OCI-LY7 (cell line): ENCODE measurements around the gene CD164L2. TPM values are rescaled to one million over a fixed set of nuclear protein-coding genes. Genes with fewer than 3 reads are reported as not detected.

ENCODE experiments used
- BruUV-seq: library from RNA; stranded (reverse); fragments of 400-500 nt; replicated peaks from 2 replicates; lab custom pipeline; 2021; lab: Mats Ljungman, UMichigan
- CTCF ChIA-PET: fragments of 300-600 bp; sonication (Branson Sonifier 250); formaldehyde crosslinking; loops from one replicate; lab custom pipeline; 2022; ENCODE audit warnings: antibody characterized with exemption; ENCODE audit not compliant: unreplicated experiment; lab: Charles Lee
- POLR2A ChIA-PET: fragments of 300-600 bp; sonication (Branson Sonifier 250); formaldehyde crosslinking; loops from one replicate; lab custom pipeline; 2022; ENCODE audit warnings: antibody characterized with exemption; lab: Charles Lee
- DNase-seq: peaks from one replicate; pipeline ENCODE4 v3.0.0-alpha.2; 2015; ENCODE audit warnings: low spot score
- H2AFZ ChIP-seq: fragments of 200-600 bp; sonication (generic), shearing (Covaris generic); 2 replicates; pipeline ENCODE4 v1.6.1; 2014; ENCODE audit warnings: mild to moderate bottlenecking, antibody characterized with exemption, low read length, moderate library complexity
- H3K27ac ChIP-seq: fragments of 200-600 bp; sonication (generic); 2 replicates; pipeline ENCODE4 v1.5.1; 2014; ENCODE audit warnings: mixed run types, low read depth, mild to moderate bottlenecking, moderate library complexity, low read length, inconsistent platforms; ENCODE audit not compliant: poor library complexity, severe bottlenecking
- H3K36me3 ChIP-seq: fragments of 200-600 bp; sonication (generic); 2 replicates; pipeline ENCODE4 v1.6.1; 2014; ENCODE audit warnings: mild to moderate bottlenecking, antibody characterized with exemption, low read length, moderate library complexity, mixed read lengths; ENCODE audit not compliant: insufficient read depth
- H3K4me1 ChIP-seq: fragments of 200-600 bp; sonication (generic); 2 replicates; pipeline ENCODE4 v1.5.1; 2014; ENCODE audit warnings: mild to moderate bottlenecking, low read length; ENCODE audit not compliant: insufficient read depth, poor library complexity, severe bottlenecking
- H3K4me2 ChIP-seq: fragments of 200-600 bp; sonication (generic); 2 replicates; pipeline ENCODE4 v1.6.1; 2014; ENCODE audit warnings: mild to moderate bottlenecking, low read length
- H3K4me3 ChIP-seq: fragments of 200-600 bp; sonication (generic); 2 replicates; pipeline ENCODE4 v1.5.1; 2014; ENCODE audit warnings: mild to moderate bottlenecking, low read depth, low read length; ENCODE audit not compliant: poor library complexity, severe bottlenecking
- H3K79me2 ChIP-seq: fragments of 200-600 bp; sonication (generic); 2 replicates; pipeline ENCODE4 v1.6.1; 2016; ENCODE audit warnings: low read depth, mild to moderate bottlenecking, low read length, moderate library complexity, mixed read lengths; ENCODE audit not compliant: insufficient read depth
- H3K9me2 ChIP-seq: fragments of 200-600 bp; sonication (generic); 2 replicates; pipeline ENCODE4 v1.6.1; 2016; ENCODE audit warnings: mild to moderate bottlenecking, low read length, mixed read lengths; ENCODE audit not compliant: insufficient read depth
- H3K9me3 ChIP-seq: fragments of 200-600 bp; sonication (generic); 2 replicates; pipeline ENCODE4 v1.6.1; 2014; ENCODE audit warnings: mild to moderate bottlenecking, mixed run types, low read length, mixed read lengths
- H4K20me1 ChIP-seq: fragments of 200-600 bp; sonication (generic); 2 replicates; pipeline ENCODE4 v1.6.1; 2014; ENCODE audit warnings: mild to moderate bottlenecking, antibody characterized with exemption, low read length, moderate library complexity, mixed read lengths; ENCODE audit not compliant: insufficient read depth
- CTCF ChIP-seq: fragments of 200-600 bp; sonication (generic); conservative IDR thresholded peaks from 2 replicates; pipeline ENCODE4 v1.5.1; 2014; ENCODE audit warnings: mild to moderate bottlenecking, antibody characterized with exemption, low read length, moderate library complexity, mixed read lengths
- EZH2phosphoT487 ChIP-seq: fragments of 200-600 bp; sonication (generic); IDR thresholded peaks from 2 replicates; pipeline ENCODE4 v1.6.1; 2018; ENCODE audit warnings: low read depth, borderline replicate concordance, mild to moderate bottlenecking, mixed run types, antibody characterized with exemption, low read length, moderate library complexity, mixed read lengths
- intact Hi-C: fragments of 100-400 bp; cut with micrococcal nuclease; formaldehyde crosslinking; loops from one replicate; pipeline ENCODE4 v1.10.0; 2022; ENCODE audit not compliant: unreplicated experiment
- total RNA-seq, 2 experiments: library from RNA; depleted of rRNA in 1 of 2; stranded (reverse); fragments of >200 nt in 1 of 2; shearing (Covaris generic) in 1 of 2; gene quantifications; 2 replicates each; pipeline ENCODE4 v1.2.3, GENCODE V29; 2014 to 2022

Gene CD164L2
- total RNA-seq, 2 experiments from 2014 or later, result not detected

- Histone ChIP-seq H3K9me3 (no peaks in the 10 kb centered on the region), H2AFZ (no peak overlapping the region), H3K9me2 (no peaks in the 10 kb centered on the region), H3K27ac (no peak overlapping the region), H3K4me1 (peaks cover 14% of the 10 kb centered on the region), H4K20me1 (0 out of 2 replicates have a peak, but pooled peaks cover 6% of the 10 kb centered on the region), H3K4me2 (no peak overlapping the region), H3K36me3 (peaks cover 85% of the 10 kb centered on the region), H3K79me2 (peaks cover 25% of the 10 kb centered on the region), H3K4me3 (no peak overlapping the region)
- BruUV-seq, result no TSS peak
- ChIA-PET CTCF (interaction anchor here (0.8 to 1.6 kb wide), 3 partner anchors 12 to 60 kb away, joined by 3 to 4 read pairs (median 3); no protein-coding TSS in a partner anchor), POLR2A (interaction anchor here (1.4 kb wide), 1 partner anchor 10 kb away, joined by 5 read pairs; no protein-coding TSS in a partner anchor)
- peak; percentile 54 for DNase-seq
- intact Hi-C loops, result no loop called here
- peak; percentile 91 for TF ChIP-seq CTCF
- TF ChIP-seq EZH2phosphoT487, result no peak
Measured at GRCh38 chr1:27332536-27333281, 50.4 kb downstream of the CD164L2 start.

GRCh38 chr1:27331922-27332321 is 51.2 kb downstream of the CD164L2 start:
- 0 out of 2 replicates have a peak, but pooled peaks cover 6% of the 10 kb centered on the region for H4K20me1 ChIP-seq
- POLR2A ChIA-PET, result interaction anchor here (1.4 kb wide), 1 partner anchor 9 kb away, joined by 5 read pairs; no protein-coding TSS in a partner anchor
- H3K9me3 ChIP-seq, result no peaks in the 10 kb centered on the region
- H3K4me1 ChIP-seq, result peaks cover 14% of the 10 kb centered on the region
- no peak overlapping the region for H3K27ac ChIP-seq
- peaks cover 33% of the 10 kb centered on the region for H3K79me2 ChIP-seq
- peaks cover 89% of the 10 kb centered on the region for H3K36me3 ChIP-seq
- intact Hi-C loops, result no loop called here
- DNase-seq, result no peak
- no peak overlapping the region for H3K4me3 ChIP-seq
- CTCF ChIA-PET, result interaction anchor here (0.8 to 1.6 kb wide), 2 partner anchors 13 to 61 kb away, joined by 3 to 4 read pairs; no protein-coding TSS in a partner anchor
- H3K4me2 ChIP-seq, result no peak overlapping the region
- TF ChIP-seq CTCF, result no peak
- no TSS peak for BruUV-seq
- no peak overlapping the region for H2AFZ ChIP-seq
- no peaks in the 10 kb centered on the region for H3K9me2 ChIP-seq

- POLR2A ChIA-PET, result no interaction called here
Measured at GRCh38 chr1:27331426-27331825, 51.7 kb downstream of the CD164L2 start.

More at GRCh38 chr1:27331426-27331825, 51.7 kb downstream of the CD164L2 start:
- H3K4me3 ChIP-seq, result no peak overlapping the region
- intact Hi-C loops, result no loop called here
- H4K20me1 ChIP-seq, result 0 out of 2 replicates have a peak, but pooled peaks cover 6% of the 10 kb centered on the region
- CTCF ChIA-PET, result no interaction called here
- peaks cover 14% of the 10 kb centered on the region for H3K4me1 ChIP-seq
- H3K4me2 ChIP-seq, result no peak overlapping the region
- no peak for DNase-seq
- H2AFZ ChIP-seq, result no peak overlapping the region
- TF ChIP-seq EZH2phosphoT487 (no peak), CTCF (no peak)
- H3K79me2 ChIP-seq, result peaks cover 38% of the 10 kb centered on the region
- H3K36me3 ChIP-seq, result peaks cover 89% of the 10 kb centered on the region
- H3K27ac ChIP-seq, result no peak overlapping the region
- no peaks in the 10 kb centered on the region for H3K9me2 ChIP-seq
- H3K9me3 ChIP-seq, result no peaks in the 10 kb centered on the region
- no TSS peak for BruUV-seq
